K562 treated with DMSO at 1 percent for 4 hours (cell line): ENCODE results near the gene STAMBP. TPM values are rescaled to one million over a fixed set of nuclear protein-coding genes. Genes with fewer than 3 reads are reported as not detected.

ENCODE experiments used
- total RNA-seq: library from RNA; unstranded; fragments of 300-600 nt; gene quantifications from 2 replicates; pipeline ENCODE4 v1.2.3, GENCODE V29; 2022; ENCODE audit not compliant: insufficient read depth

Gene STAMBP
- 28.5 and 31.9 TPM in 2 replicates for total RNA-seq

DNA sequence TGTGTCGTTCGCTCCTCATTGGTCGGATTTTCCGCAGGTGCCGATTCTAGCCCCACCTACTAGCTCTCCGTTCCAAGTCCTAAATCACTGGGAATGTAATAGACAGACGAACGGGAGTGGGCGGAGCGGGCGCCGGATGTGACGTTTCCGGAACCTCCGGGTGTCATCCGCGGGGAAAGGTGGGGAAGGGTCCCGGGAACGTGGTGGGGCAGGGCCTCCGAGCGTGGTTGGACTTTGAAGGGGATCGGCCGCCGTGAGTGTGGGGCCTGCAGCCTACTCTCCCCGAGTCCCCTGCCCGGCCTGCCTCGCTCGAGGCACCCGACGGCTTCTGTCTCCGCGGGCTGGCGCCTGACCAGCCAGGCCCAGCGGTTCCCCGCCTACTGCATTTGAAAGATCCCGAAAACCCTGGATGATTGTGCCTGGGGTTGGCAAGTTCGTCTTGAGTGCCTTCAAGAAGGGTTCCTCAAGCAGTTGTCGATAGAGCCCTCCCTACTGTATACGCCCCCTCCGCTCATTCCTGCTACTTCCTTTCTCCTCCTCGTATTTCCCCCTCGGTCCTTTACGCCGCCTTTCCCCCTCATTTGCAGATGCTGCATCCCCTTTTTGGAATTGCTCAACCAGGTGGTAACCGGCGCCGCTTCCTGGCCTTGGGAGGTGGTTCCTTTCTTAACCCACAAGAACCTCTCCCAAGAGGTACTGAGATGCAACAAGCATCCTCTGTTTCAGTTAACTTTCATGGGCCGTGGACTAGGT is at the start of gene STAMBP:
TSS of gene STAMBP (plus strand) at position 144 of the 753 bp plus-strand sequence. CDS start 1,896 bp downstream, outside the sequence.

DNA sequence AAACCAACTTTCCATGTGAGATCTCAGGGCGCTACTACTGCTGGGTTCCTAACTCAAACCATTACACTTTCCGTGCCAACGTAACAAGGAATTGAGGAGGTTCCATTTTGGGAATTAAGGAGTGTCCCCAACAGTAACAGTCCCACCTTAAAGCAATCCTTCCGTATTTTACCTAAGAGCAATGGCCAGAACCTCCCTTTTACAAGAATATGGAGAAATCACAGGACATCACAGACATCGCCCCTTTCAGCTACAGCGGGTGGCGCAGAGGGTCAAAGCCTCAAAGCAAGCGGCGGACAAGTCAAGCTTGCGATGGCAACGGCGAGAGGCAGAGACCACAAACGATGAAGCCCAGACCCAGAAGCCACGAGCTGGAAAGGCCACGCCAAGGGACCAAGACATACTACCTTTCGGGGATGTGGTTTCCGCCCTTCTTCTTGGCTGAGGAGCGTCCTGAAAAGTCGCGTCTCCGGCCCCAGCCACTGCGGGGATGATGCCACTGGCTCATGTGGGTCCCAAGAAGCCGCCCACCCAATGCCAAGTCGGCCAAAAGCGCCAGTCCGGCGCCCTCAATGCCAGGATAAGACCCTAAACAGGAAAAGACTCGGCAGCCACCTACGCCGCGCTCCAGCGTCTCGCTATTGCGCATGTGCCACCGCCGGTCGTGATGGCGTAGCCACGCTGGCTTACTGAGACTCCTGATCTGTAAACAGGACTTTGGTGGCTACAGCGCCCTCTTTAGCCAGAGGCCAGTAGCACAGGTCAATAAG is 49.1 kb upstream of the STAMBP start, which contains the start of gene DUSP11:
TSS of gene DUSP11 (minus strand) at position 637 of the 770 bp plus-strand sequence. CDS start at position 508, 129 bp downstream.

DNA sequence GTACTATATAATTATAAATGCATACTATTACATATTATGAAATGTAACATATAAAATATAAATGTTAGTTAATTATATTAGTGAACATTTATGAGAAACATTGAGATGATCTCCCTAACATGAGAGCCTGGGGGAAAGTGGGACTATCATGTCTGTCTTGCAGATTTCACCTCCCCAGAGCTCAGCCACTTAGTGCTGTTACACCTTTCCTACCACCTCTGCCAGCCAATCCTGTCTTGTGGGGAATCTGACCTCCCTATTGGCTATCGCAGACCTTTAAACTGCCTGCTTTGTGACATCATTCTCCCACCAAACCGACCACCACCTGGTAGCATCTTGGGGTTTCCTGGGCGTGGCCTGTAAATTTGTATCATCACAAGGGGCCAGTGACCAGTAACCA is 44.9 kb upstream of the STAMBP start, which contains the start of gene C2orf78:
TSS of gene C2orf78 (plus strand) at position 301 of the 400 bp plus-strand sequence. CDS start 127 bp downstream, outside the sequence.

DNA sequence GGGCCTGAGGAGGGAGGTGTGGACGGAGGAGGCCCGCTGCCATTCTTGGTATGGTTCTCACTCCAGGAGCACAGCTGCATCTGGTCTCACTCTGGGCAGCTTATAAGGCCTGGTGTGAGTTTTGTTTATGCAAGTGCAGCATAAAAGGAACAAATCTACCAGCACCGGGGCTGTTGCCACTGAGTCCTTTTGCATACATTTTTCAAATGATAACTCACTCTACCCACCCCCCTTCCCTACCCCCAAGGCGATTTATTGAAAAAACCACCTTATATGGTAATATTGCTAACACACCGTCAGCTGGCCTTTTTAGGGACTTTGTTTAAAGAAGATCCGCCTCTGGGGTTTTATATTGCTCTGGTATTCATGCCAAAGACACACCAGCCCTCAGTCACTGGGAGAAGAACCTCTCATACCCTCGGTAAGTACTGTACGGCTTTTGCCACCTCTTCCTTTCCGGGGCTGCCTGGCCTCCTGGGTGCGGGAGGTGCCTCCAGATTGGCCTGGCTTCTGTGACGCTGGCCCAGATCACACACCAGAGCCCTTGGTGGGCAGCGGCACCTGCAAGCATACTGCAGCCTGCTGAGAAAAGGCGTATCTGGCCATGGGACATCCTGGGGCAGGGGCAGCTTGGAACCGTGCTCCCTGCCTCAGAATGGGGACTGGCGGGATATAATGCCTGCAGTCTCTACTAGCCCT is 64.0 kb downstream of the STAMBP start, which contains the start of gene ACTG2:
TSS of gene ACTG2 (plus strand) at position 378 of the 699 bp plus-strand sequence. CDS start 8,304 bp downstream, outside the sequence.

Other genes with a start within 250 kb of the STAMBP start
- gene NAT8, start 186.5 kb upstream of the STAMBP start, total RNA-seq: not detected in 2 replicates
- gene TPRKB, start 91.6 kb upstream of the STAMBP start, total RNA-seq: 40.4 and 56.1 TPM in 2 replicates
- 12.7 and 13.1 TPM in 2 replicates for gene DUSP11, start 48.9 kb upstream of the STAMBP start, total RNA-seq
- 0.31 and 0.40 TPM in 2 replicates for gene C2orf78, start 44.8 kb upstream of the STAMBP start, total RNA-seq
- gene ACTG2, start 64.0 kb downstream of the STAMBP start, total RNA-seq: not detected in 2 replicates
- gene DGUOK, start 97.9 kb downstream of the STAMBP start, total RNA-seq: 102 and 104 TPM in 2 replicates
- gene TET3, start 155.9 kb downstream of the STAMBP start, total RNA-seq: 8.2 and 12.1 TPM in 2 replicates